HEK293T (cell line): ENCODE data around the gene NACC2.

ENCODE experiments used
- CTCF ChIA-PET: fragments of 350-600 bp; formaldehyde crosslinking; extraction: SDS; loops from one replicate; lab custom pipeline; 2021; ENCODE audit warnings: antibody characterized with exemption, inconsistent platforms; lab: Yijun Ruan, JAX
- POLR2A ChIA-PET: fragments of 350-600 bp; formaldehyde crosslinking; extraction: SDS; loops from one replicate; lab custom pipeline; 2020; ENCODE audit warnings: antibody characterized with exemption, inconsistent platforms; lab: Yijun Ruan, JAX
- DNase-seq: peaks from one replicate; pipeline ENCODE4 v3.0.0; 2012; ENCODE audit warnings: mixed read lengths; ENCODE audit errors: extremely low spot score
- ARNT ChIP-seq: fragments of 450-650 bp; IDR thresholded peaks from 2 replicates; pipeline ENCODE4 v1.6.1; 2017; ENCODE audit warnings: mild to moderate bottlenecking
- BHLHE40 ChIP-seq: fragments of 450-650 bp; IDR thresholded peaks from 2 replicates; pipeline ENCODE4 v1.6.1; 2016; ENCODE audit warnings: mild to moderate bottlenecking, moderate library complexity, borderline replicate concordance
- CTBP1 ChIP-seq: fragments of 450-650 bp; IDR thresholded peaks from 2 replicates; pipeline ENCODE4 v1.6.1; 2016; ENCODE audit warnings: borderline replicate concordance
- ELF4 ChIP-seq: fragments of 450-650 bp; IDR thresholded peaks from 2 replicates; pipeline ENCODE4 v1.6.1; 2017; ENCODE audit warnings: antibody characterized with exemption
- FOXA1 ChIP-seq: fragments of 450-650 bp; IDR thresholded peaks from 2 replicates; pipeline ENCODE4 v1.6.1; 2016; ENCODE audit warnings: mild to moderate bottlenecking
- FOXK2 ChIP-seq: fragments of 450-650 bp; IDR thresholded peaks from 2 replicates; pipeline ENCODE4 v1.6.1; 2016; ENCODE audit warnings: mild to moderate bottlenecking
- FOXM1 ChIP-seq: fragments of 450-650 bp; IDR thresholded peaks from 2 replicates; pipeline ENCODE4 v1.6.1; 2017; ENCODE audit warnings: mild to moderate bottlenecking, borderline replicate concordance
- HDGF ChIP-seq: fragments of 450-650 bp; IDR thresholded peaks from 2 replicates; pipeline ENCODE4 v1.6.1; 2017; ENCODE audit warnings: antibody characterized with exemption, borderline replicate concordance
- L3MBTL2 ChIP-seq: fragments of 450-650 bp; conservative IDR thresholded peaks from 2 replicates; pipeline ENCODE4 v1.6.1; 2016; ENCODE audit warnings: mild to moderate bottlenecking
- LEF1 ChIP-seq: fragments of 450-650 bp; IDR thresholded peaks from 2 replicates; pipeline ENCODE4 v1.6.1; 2017; ENCODE audit warnings: mild to moderate bottlenecking, borderline replicate concordance
- NFRKB ChIP-seq: fragments of 450-650 bp; IDR thresholded peaks from 2 replicates; pipeline ENCODE4 v1.6.1; 2016; ENCODE audit warnings: mild to moderate bottlenecking, moderate library complexity
- PKNOX1 ChIP-seq: fragments of 450-650 bp; IDR thresholded peaks from 2 replicates; pipeline ENCODE4 v1.6.1; 2016
- SP1 ChIP-seq: fragments of 450-650 bp; IDR thresholded peaks from 2 replicates; pipeline ENCODE4 v1.6.1; 2017
- SUZ12 ChIP-seq: fragments of 450-650 bp; IDR thresholded peaks from 2 replicates; pipeline ENCODE4 v1.6.1; 2016; ENCODE audit warnings: mild to moderate bottlenecking
- TARDBP ChIP-seq: fragments of 450-650 bp; IDR thresholded peaks from 2 replicates; pipeline ENCODE4 v1.6.1; 2016
- ZNF384 ChIP-seq: fragments of 450-650 bp; IDR thresholded peaks from 2 replicates; pipeline ENCODE4 v1.6.1; 2016

NACC2 gene

DNA sequence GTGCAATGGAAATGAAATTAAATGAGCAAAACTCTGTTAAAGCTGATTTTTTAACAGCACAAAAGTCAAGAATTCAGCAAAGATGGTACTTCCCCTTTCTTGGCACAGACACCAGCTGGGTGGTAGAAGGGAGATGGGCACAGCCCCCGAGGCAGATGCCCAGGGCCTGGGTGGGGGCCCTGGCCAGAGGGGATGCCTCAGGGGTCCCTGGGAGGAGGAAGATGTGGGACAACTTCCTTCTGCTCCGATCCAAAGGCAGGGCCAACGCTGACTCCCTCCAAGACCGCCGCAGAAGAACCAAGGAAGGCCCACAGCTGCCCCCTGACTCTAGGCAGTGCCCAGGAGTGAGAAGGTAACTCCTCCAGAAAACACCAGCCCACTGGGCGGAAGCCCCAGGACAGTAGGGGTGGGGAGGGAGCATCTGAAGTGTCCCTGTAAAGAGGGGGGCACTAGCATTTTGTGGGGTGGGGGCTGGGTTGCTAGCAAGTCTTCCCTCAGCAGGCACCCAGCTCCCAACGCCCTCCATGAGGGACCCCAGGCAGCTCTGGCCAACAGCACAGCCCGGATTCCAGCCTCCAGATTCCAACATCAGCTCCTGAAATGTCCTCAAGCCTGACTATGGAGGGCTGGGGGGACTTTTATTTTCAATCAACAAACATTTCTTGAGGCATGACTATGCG, 4.9 kb downstream of the NACC2 start:
- TF ChIP-seq NFRKB (no peak), CTBP1 (no peak), TARDBP (no peak), BHLHE40 (no peak), HDGF (no peak), FOXA1 (no peak), SP1 (no peak), SUZ12 (no peak), ARNT (no peak), LEF1 (no peak), FOXK2 (no peak), L3MBTL2 (no peak), ELF4 (no peak), PKNOX1 (no peak), ZNF384 (no peak), FOXM1 (no peak)
- CTCF ChIA-PET = interaction anchor here (0.7 to 1.6 kb wide), 5 partner anchors 10 to 122 kb away, joined by 3 to 12 read pairs (median 3); no protein-coding TSS in a partner anchor
- no peak for DNase-seq
- POLR2A ChIA-PET = no interaction called here

DNA sequence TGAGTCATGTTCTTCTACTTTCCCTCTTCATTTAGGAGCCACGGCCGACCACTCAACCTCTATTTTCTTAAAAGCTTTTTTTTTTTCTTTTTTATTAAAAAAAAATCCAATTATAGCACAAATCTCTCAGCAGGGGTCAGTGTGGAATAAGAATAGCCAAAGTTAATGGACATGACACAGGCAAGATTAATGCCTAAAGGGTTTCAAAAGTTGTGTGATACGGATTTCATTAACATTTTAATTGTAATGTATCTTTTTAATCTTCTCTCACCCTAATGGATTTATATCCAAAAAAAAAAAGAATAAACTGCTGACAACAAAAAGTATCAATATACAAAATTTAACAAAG, 5.4 kb downstream of the NACC2 start:
- ChIA-PET CTCF (interaction anchor here (0.7 to 1.6 kb wide), 2 partner anchors 11 to 32 kb away, joined by 3 to 12 read pairs; no protein-coding TSS in a partner anchor), POLR2A (no interaction called here)
- DNase-seq = no peak
- TF ChIP-seq FOXM1 (no peak), BHLHE40 (no peak), PKNOX1 (peak; percentile 75), ZNF384 (peak; percentile 71; the same call in 1 of the 2 replicates), SUZ12 (no peak), FOXA1 (no peak), ARNT (no peak), CTBP1 (no peak), NFRKB (no peak)

GRCh38 chr9:136088939-136089696, 6.0 kb downstream of the NACC2 start:
- ChIA-PET CTCF (interaction anchor here (0.7 to 1.6 kb wide), 2 partner anchors 12 to 33 kb away, joined by 3 to 12 read pairs; no protein-coding TSS in a partner anchor), POLR2A (no interaction called here)
- TF ChIP-seq SUZ12 (no peak), FOXK2 (no peak), ZNF384 (no peak), HDGF (no peak), ELF4 (no peak), LEF1 (no peak), TARDBP (no peak), SP1 (no peak), L3MBTL2 (no peak), ARNT (no peak), FOXA1 (no peak), CTBP1 (no peak), FOXM1 (no peak), PKNOX1 (no peak), BHLHE40 (no peak), NFRKB (no peak)
- DNase-seq = no peak

- CTCF ChIA-PET = no interaction called here
- no peak for DNase-seq
- TF ChIP-seq ELF4 = no peak
- no peak for TF ChIP-seq ZNF384
- no peak for TF ChIP-seq TARDBP
- no peak for TF ChIP-seq FOXA1
- TF ChIP-seq L3MBTL2 = no peak
- TF ChIP-seq ARNT = no peak
- POLR2A ChIA-PET = no interaction called here
Observed at GRCh38 chr9:136088481-136088938, 6.6 kb downstream of the NACC2 start.

DNA sequence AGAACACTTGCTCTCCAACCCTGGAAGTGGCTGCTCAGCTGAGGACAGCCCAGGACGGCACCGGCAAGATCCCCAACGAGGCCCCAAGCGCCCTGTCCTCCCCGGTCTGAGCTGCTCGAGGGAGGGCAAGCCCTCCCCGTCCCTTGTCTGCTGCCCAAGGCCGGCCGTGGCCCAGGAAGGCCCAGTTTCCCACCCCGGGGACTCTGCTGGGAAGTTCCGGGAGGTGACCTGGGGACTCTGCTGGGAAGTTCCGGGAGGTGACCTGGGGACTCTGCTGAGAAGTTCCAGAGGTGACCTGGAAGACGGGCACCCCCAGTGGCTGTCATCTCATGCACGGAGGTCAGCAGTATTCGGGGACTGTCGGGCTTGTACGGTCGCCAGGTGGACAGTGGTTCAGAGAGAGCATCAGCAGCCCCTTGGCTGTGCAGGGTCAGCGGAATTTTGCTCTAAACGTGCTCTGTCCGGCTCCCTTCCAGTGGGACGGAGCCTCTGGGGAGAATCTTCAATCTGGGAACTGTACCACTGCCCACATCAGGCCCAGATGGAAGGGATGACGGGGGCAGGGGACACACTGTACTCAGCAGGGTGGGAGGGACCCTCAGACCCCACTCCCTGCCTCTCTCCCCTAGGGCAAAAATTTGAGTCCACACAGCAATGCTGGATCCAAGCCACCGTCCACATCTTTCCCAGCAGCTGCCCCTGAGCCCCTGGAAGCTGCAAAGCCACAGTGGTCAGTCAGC, 7.2 kb downstream of the NACC2 start:
- DNase-seq = no peak
- TF ChIP-seq BHLHE40 (no peak), TARDBP (no peak), NFRKB (no peak), FOXA1 (no peak)
- CTCF ChIA-PET = no interaction called here
- POLR2A ChIA-PET = no interaction called here
